Activated T-helper 1 cell treated with anti-CD3 and anti-CD28 coated beads, Interleukin-2, amount 50 U/mL, for 16 hours (primary cell): ENCODE data around the gene ATP11A.

Experiments
- DNase-seq, 2 donors: peaks; one replicate each; pipeline ENCODE4 v3.0.0-alpha.2; 2020; ENCODE audit warnings: low read depth in 1 of 2, low spot score in 1 of 2

Gene ATP11A

GRCh38 chr13:112738606-112739005 is 48.8 kb downstream of the ATP11A start:
- DNase-seq, result no peak

- DNase-seq, result no peak
These were observed 50.8 kb downstream of the ATP11A start for GRCh38 chr13:112740502-112741131.

DNA sequence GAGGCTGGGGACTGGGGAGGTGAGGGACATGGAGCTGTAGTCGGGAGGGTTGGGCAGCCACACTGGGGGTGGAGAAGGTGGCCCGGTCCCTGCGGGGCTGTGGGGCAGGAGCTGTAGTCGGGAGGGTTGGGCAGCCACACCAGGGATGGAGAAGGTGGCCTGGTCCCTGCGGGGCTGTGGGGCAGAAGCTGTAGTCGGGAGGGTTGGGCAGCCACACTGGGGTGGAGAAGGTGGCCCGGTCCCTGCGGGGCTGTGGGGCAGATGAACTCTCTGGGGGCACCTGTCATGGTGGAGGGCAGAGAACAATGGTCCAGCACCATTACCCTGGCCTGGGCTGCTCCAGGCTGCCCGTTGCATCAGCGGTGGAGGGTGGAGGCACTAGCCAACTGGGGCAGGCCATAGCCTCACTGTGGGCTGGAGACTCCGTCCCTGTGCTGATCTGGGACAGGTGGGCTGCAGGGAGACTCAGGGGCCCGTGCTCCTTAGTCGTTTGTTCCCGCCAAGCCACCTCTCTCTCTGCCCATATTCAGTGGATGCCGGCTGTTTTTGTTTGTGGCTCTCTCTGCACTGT is 51.4 kb downstream of the ATP11A start:
- DNase-seq, result no peak

GRCh38 chr13:112741835-112742570 is 52.2 kb downstream of the ATP11A start:
- no peak for DNase-seq

GRCh38 chr13:112742583-112742982 is 52.7 kb downstream of the ATP11A start:
- DNase-seq, result no peak

- no peak for DNase-seq
These were observed 53.8 kb downstream of the ATP11A start for GRCh38 chr13:112743451-112744167.

DNA sequence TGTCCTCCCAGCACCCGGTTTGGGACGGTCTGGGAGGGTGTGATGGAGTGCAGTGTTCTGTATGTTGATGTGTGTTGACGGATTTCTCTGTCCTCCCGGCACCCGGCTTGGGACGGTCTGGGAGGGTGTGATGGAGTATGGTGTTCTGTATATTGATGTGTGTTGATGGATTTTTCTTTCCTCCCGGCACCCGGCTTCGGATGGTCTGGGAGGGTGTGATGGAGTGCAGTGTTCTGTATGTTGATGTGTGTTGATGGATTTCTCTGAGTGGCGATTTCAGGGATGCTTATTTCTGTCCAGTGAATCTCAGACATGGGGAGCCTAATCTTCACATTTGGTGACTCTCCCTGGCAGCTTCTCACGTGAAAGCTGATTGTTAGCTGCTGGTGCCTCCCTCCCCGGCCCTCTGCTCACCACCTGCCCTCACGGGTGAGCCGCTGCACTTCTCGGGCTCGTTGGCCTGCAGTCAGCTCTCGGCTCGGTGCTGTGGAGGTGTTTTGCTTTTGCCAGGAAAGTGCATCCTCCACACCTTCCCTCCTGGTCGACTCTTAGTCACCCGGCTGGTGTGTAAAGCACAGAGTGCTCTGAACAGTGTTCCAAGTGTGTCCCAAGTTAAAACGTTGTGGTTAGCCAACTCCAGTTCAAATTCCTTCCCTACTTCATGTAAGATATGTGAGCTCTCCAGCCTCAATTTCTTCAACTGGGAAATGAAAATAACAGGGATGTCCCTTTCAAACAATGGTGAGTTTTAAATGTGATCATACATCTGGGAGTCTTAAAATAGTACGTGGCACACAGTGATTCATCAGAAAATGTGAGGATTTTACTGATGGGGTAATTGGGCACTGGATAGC is 54.6 kb downstream of the ATP11A start:
- DNase-seq, result no peak

DNA sequence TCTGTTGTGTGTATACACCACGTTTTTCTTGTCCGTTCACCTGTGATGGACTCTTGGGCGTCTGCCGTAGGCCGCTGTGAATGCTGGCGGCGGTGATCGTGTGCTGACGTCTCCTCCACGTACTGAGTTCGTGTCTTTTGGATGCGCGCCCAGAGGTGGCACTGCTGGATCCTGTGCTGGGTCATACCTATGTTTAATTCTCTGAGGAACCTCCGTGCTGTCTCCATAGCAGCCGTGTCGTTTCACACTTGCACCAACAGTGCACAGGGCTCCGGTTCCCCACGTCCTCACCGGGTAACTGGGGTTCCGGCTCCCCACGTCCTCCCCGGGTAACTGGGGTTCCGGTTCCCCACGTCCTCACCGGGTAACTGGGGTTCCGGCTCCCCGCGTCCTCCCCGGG is 56.2 kb downstream of the ATP11A start:
- no peak for DNase-seq

DNA sequence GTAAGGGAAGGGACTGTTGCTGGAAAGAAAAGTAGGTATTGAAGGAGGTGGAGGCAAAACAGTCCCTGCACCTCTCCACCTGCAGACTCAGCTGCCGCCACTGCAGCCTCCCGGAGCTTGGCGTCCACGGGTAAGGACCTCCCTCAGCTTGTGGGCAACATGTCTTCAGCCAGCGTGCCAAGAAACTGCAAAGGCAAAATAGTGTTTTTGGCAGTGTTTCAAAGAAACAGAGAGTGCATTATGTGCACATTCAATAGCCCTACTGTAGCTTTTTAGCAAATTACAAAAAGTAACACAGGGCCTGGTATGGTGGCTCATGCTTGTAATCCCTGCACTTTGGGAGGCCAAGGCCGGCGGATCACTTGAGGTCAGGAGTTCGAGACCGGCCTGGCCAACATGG is 57.4 kb downstream of the ATP11A start:
- DNase-seq, result no peak

GRCh38 chr13:112748947-112749735 is 59.3 kb downstream of the ATP11A start:
- DNase-seq, result no peak

- no peak for DNase-seq
These were observed 60.7 kb downstream of the ATP11A start for GRCh38 chr13:112750570-112750969.

DNA sequence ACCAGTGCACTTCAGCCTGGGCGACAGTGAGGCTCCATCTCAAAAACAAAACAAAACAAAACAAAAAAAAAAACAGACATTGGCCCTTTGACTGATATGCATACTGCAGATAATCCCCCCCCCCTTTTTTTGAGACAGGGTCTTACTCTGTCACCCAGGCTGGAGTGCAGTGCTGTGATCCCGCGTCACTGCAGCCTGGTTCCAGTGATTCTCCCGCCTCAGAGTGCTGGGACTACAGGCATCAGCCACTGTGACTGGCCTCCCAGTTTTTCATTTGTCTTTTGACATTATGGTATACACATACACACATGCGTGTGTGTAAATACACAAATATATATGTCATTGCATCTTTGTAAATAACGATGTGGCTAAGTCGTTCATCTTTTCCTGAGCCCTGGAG is 61.8 kb downstream of the ATP11A start:
- DNase-seq, result no peak

DNA sequence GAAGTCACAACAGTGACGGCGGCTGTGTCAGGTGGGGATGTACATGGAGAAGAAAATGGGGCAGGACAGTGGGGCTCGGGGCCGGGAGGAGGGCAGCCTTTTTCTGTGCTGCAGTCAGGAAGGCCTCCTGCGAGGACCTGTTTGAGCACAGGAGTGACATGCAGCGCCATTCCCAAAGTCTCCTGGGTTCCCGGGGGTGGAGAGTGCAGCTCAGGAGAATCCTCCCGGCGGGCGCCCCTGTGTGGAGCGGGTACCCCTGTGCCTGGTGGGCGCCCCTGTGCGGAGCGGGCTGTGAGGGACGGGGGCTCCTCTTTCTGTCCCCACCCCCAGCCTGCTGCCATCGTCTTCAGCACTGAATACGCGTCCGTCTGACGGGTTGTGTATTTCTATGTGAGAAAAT is 62.4 kb downstream of the ATP11A start:
- no peak for DNase-seq

- DNase-seq, result no peak
These were observed 63.1 kb downstream of the ATP11A start for GRCh38 chr13:112752711-112753541.

GRCh38 chr13:112753833-112754232 is 64.0 kb downstream of the ATP11A start:
- DNase-seq, result no peak

GRCh38 chr13:112754281-112755025 is 64.6 kb downstream of the ATP11A start:
- no peak for DNase-seq

DNA sequence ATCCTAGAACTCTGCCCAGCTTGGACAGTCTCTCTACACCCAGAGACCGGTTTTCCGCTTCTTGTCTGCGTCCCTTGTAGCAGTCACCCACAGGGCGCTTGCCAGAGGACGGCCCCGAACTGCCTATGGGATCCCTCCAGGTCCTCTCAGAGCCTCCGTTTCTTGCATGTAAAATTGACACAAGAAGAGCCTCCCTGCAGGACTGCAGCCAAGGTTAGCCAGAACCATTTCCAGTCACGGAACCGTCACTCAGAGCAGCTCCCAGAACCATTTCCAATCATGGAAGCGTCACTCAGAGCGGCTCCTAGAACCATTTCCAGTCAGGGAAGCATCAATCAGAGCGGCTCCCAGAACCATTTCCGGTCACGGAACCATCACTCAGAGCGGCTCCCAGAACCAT is 65.5 kb downstream of the ATP11A start:
- DNase-seq, result no peak

DNA sequence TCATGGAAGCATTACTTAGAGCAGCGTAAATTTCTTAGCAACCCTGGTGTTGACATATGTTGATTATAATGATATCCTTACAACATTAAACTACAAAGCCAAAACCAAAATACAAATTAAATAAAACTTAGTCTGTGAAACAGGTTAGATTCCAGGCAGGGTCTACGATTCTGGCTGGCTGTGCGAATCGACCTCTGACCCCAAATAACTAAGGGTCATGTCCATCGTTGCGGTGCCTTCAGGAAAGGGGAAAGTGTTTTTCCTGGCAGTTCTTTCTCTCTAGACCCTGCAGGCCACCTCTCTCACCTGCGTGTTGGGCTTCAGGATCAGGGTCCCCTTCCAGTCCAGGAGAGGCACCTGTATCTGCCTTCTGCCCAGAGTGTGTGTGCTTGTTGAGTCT is 66.2 kb downstream of the ATP11A start:
- DNase-seq, result no peak

- no peak for DNase-seq
These were observed 66.7 kb downstream of the ATP11A start for GRCh38 chr13:112756511-112756966.
